NT2/D1 (cell line): ENCODE data around the gene COA1.

ENCODE experiments used
- DNase-seq: peaks from one replicate; pipeline ENCODE4 v3.0.0-alpha.2; 2011; ENCODE audit warnings: low read depth, low spot score
- H3K27me3 ChIP-seq: 2 replicates; pipeline ENCODE4 v1.6.0; 2011; ENCODE audit warnings: mild to moderate bottlenecking; ENCODE audit not compliant: insufficient read length, insufficient read depth
- H3K36me3 ChIP-seq: 2 replicates; pipeline ENCODE4 v1.6.1; 2011; ENCODE audit warnings: mild to moderate bottlenecking, low read length, mixed read lengths; ENCODE audit not compliant: insufficient read depth, insufficient read length
- H3K4me1 ChIP-seq: 2 replicates; pipeline ENCODE4 v1.5.1; 2011; ENCODE audit not compliant: insufficient read depth, insufficient read length
- H3K4me3 ChIP-seq: 2 replicates; pipeline ENCODE4 v1.5.1; 2011; ENCODE audit warnings: low read depth; ENCODE audit not compliant: insufficient read length
- H3K9ac ChIP-seq: 2 replicates; pipeline ENCODE4 v1.6.0; 2011; ENCODE audit warnings: low read depth; ENCODE audit not compliant: insufficient read length
- H3K9me3 ChIP-seq: 2 replicates; pipeline ENCODE4 v1.5.1; 2011; ENCODE audit warnings: mild to moderate bottlenecking, low read length; ENCODE audit not compliant: insufficient read depth
- SUZ12 ChIP-seq: IDR thresholded peaks from 2 replicates; pipeline ENCODE4 v1.6.1; 2011; ENCODE audit not compliant: insufficient read length, insufficient read depth; ENCODE audit errors: extremely low read depth
- YY1 ChIP-seq: IDR thresholded peaks from 2 replicates; pipeline ENCODE4 v1.6.1; 2011; ENCODE audit not compliant: insufficient read length, insufficient read depth
- ZNF274 ChIP-seq: IDR thresholded peaks from 2 replicates; pipeline ENCODE4 v1.6.1; 2011; ENCODE audit warnings: mild to moderate bottlenecking, low read depth, low read length

COA1 gene

GRCh38 chr7:43729924-43730248 is 563 bp upstream of the COA1 start:
- TF ChIP-seq SUZ12 (no peak), ZNF274 (no peak), YY1 (no peak)
- H3K9me3 ChIP-seq: no peaks in the 10 kb centered on the region

GRCh38 chr7:43727494-43727893 is 1.8 kb downstream of the COA1 start:
- DNase-seq: no peak
- Histone ChIP-seq H3K9ac (no peak overlapping the region), H3K27me3 (no peaks in the 10 kb centered on the region), H3K4me1 (no peaks in the 10 kb centered on the region), H3K9me3 (no peaks in the 10 kb centered on the region), H3K36me3 (peaks cover 3% of the 10 kb centered on the region), H3K4me3 (no peak overlapping the region)
- TF ChIP-seq SUZ12 (no peak), ZNF274 (no peak), YY1 (no peak)

More at GRCh38 chr7:43729924-43730248, 563 bp upstream of the COA1 start:
- Histone ChIP-seq H3K27me3 (no peaks in the 10 kb centered on the region), H3K4me1 (no peaks in the 10 kb centered on the region), H3K4me3 (peak overlapping the region; percentile 95), H3K36me3 (peaks cover 3% of the 10 kb centered on the region), H3K9ac (peak overlapping the region; percentile 97)
- DNase-seq: no peak

- H3K4me3 ChIP-seq: no peak overlapping the region
- TF ChIP-seq YY1: no peak
- TF ChIP-seq ZNF274: no peak
Observed at GRCh38 chr7:43727003-43727402, 2.3 kb downstream of the COA1 start.

GRCh38 chr7:43726466-43726865 is 2.9 kb downstream of the COA1 start:
- Histone ChIP-seq H3K9me3 (no peaks in the 10 kb centered on the region), H3K4me3 (no peak overlapping the region), H3K4me1 (no peaks in the 10 kb centered on the region), H3K36me3 (peaks cover 3% of the 10 kb centered on the region), H3K9ac (no peak overlapping the region), H3K27me3 (no peaks in the 10 kb centered on the region)
- TF ChIP-seq YY1: no peak
- TF ChIP-seq SUZ12: no peak
- TF ChIP-seq ZNF274: no peak
- no peak for DNase-seq

More at GRCh38 chr7:43727003-43727402, 2.3 kb downstream of the COA1 start:
- Histone ChIP-seq H3K27me3 (no peaks in the 10 kb centered on the region), H3K4me1 (no peaks in the 10 kb centered on the region), H3K9me3 (no peaks in the 10 kb centered on the region), H3K9ac (no peak overlapping the region), H3K36me3 (peaks cover 3% of the 10 kb centered on the region)
- no peak for DNase-seq

GRCh38 chr7:43725251-43725650 is 4.1 kb downstream of the COA1 start:
- H3K27me3 ChIP-seq: no peaks in the 10 kb centered on the region
- no peak overlapping the region for H3K9ac ChIP-seq
- no peak for TF ChIP-seq YY1
- no peak for TF ChIP-seq ZNF274
- no peak for TF ChIP-seq SUZ12
- H3K4me3 ChIP-seq: no peak overlapping the region
- H3K36me3 ChIP-seq: peaks cover 10% of the 10 kb centered on the region
- no peak for DNase-seq
- H3K4me1 ChIP-seq: no peaks in the 10 kb centered on the region
- H3K9me3 ChIP-seq: no peaks in the 10 kb centered on the region

- Histone ChIP-seq H3K9me3 (peaks cover 6% of the 10 kb centered on the region; the same call in 1 of the 2 replicates), H3K27me3 (no peaks in the 10 kb centered on the region), H3K4me3 (no peak overlapping the region), H3K9ac (no peak overlapping the region), H3K36me3 (peaks cover 12% of the 10 kb centered on the region), H3K4me1 (no peaks in the 10 kb centered on the region)
- no peak for TF ChIP-seq SUZ12
- no peak for DNase-seq
Observed at GRCh38 chr7:43723007-43723341, 6.3 kb downstream of the COA1 start.

- Histone ChIP-seq H3K4me3 (no peak overlapping the region), H3K36me3 (peaks cover 13% of the 10 kb centered on the region), H3K9me3 (peaks cover 19% of the 10 kb centered on the region; the same call in 1 of the 2 replicates), H3K4me1 (no peaks in the 10 kb centered on the region), H3K27me3 (no peaks in the 10 kb centered on the region), H3K9ac (no peak overlapping the region)
- no peak for TF ChIP-seq SUZ12
- no peak for TF ChIP-seq YY1
- TF ChIP-seq ZNF274: no peak
- DNase-seq: no peak
Observed at GRCh38 chr7:43721193-43721806, 8.0 kb downstream of the COA1 start.
